Hindlimb muscle (tissue), 1 donor: ENCODE data around the gene MAPK11. TPM values are rescaled to one million over a fixed set of nuclear protein-coding genes. Genes with fewer than 3 reads are reported as not detected.

Experiments used
- DNase-seq: peaks from one replicate; pipeline ENCODE4 v3.0.0-alpha.2; 2013
- polyA plus RNA-seq: library from polyadenylated mRNA; unstranded; fragments of 120-200 nt; gene quantifications from one replicate; pipeline ENCODE4 v1.2.1, GENCODE V29; 2013; ENCODE audit not compliant: insufficient read length

Gene MAPK11
- polyA plus RNA-seq, 1 donor, result 7.4 TPM

GRCh38 chr22:50221410-50222300 lies 48.5 kb downstream of the MAPK11 start:
- DNase-seq, result no peak

- DNase-seq, result no peak
These were observed 49.4 kb downstream of the MAPK11 start for GRCh38 chr22:50220603-50221409.

GRCh38 chr22:50219800-50220602 lies 50.2 kb downstream of the MAPK11 start:
- DNase-seq, result no peak

DNA sequence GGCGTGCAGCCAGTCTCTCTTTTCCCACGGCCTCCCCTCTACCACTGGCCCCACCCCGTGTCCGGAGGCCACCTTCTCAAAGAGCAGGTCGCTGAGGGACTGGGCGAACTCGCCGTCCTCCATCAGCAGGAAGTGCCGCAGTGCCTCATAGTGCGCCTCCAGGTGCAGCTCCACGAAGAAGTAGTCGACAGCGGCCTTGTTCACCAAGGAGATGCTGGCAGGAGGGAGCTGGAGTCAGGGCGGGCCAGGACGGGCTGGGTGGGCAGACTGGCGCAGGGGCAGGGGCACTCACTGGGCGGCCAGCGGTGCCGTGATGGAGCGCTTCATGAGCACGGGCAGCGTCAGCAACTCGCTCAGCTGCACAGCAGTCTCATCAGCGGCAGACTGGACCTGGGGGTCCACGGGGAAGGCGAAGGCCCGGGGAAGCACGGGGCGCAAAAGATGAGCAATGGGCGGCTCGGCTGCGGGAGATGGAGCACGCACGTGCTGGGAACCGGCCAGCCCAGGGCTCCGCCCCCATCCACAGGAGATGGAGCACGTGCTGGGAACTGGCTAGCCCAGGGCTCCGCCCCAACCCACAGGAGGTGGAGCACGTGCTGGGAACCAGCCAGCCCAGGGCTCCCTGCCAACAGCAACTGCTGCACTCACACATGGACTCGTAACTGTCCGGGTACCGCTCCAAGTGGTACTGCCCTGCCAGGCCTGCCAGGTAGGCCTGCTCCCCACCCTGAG lies 51.0 kb downstream of the MAPK11 start:
- DNase-seq, result no peak

DNA sequence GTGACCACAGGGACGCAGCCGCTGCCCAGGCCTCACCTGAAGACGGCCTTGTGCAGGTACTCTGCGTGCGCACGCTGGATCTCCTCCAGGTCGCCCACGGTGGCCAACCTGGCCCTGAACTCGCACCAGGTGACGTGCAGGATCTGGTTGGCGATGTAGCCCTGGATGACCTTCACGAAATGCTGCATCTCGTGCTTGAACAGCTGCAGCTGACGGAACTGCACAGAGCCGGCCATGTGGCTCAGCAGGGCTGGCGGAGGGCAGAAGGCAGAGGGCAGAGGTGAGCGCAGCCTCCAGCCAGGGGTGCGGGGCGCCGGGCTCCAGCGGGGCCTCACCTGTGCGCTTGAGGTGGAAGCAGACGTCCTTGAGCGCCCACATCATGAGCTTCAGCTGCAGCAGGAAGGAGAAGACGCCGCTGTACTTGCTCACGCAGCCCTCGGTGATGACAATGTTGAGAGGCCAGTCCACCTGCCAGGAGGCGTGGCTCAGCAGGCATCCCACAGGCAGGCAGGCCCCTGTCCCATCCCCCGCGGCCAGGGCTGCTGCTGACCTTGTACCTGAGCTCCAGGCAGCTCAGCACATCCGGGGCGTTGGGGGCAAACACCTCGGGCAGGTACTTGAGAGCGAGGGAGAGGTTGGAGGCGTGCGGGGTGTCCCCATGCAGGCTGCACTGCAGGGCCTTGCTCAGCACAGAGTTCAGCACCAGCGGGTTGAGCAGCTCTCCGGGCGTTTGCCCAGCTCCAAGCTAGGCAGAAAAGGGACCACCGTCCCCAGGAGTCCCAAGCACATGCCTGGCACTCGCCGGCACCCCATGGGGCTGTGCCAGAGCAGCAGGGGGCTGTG lies 51.8 kb downstream of the MAPK11 start:
- DNase-seq, result no peak

- no peak for DNase-seq
These were observed 52.5 kb downstream of the MAPK11 start for GRCh38 chr22:50217543-50218152.

- DNase-seq, result no peak
These were observed 53.3 kb downstream of the MAPK11 start for GRCh38 chr22:50216684-50217520.

DNA sequence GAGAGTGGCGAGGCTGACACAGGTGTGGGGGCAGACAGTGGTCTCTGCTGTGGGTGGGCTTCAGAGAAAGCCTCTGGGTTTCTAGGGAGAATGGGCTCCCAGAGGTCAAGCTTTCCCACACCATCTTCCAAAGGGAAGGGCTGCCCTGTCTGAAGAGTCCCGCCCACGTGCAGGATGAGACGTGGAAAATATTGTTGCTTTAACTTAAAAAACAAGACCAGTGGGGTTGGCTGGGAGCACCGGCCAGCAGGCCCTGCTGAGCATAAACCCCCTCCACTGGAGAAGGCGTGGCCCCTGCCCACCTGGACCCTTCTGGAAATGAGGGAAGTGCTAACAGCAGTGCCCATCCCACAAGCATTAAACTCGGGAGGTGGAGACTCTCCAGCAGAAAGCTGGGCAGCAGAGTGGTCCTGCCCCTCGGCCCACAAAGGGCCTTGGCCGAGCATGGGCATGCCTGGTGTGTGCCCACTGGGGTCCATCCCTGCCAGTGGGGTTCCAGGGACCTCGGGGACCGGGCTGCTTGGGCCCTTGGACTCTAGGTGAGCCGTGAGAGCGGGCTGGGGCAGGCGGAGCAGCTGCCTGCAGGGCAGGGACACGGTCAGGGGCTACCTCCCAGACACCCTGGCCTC lies 54.0 kb downstream of the MAPK11 start:
- no peak for DNase-seq

GRCh38 chr22:50215297-50216054 lies 54.7 kb downstream of the MAPK11 start:
- no peak for DNase-seq

Other genes with a start within 250 kb of the MAPK11 start
- not detected for gene TTLL8, start 212.1 kb downstream of the MAPK11 start, polyA plus RNA-seq
- 1.3 TPM for gene MLC1, start 185.0 kb downstream of the MAPK11 start, polyA plus RNA-seq
- gene MOV10L1, start 180.4 kb downstream of the MAPK11 start, polyA plus RNA-seq, result 0.58 TPM
- gene PANX2, start 99.6 kb downstream of the MAPK11 start, polyA plus RNA-seq, result 0.14 TPM
- 23.3 TPM for gene TRABD, start 84.5 kb downstream of the MAPK11 start, polyA plus RNA-seq
- gene SELENOO, start 69.4 kb downstream of the MAPK11 start, polyA plus RNA-seq, result 17.8 TPM
- gene TUBGCP6, start 25.4 kb downstream of the MAPK11 start, polyA plus RNA-seq, result 33.5 TPM
- gene HDAC10, start 19.1 kb downstream of the MAPK11 start, polyA plus RNA-seq, result 20.5 TPM
- 29.1 TPM for gene MAPK12, start 8.7 kb downstream of the MAPK11 start, polyA plus RNA-seq
- 109 TPM for gene PLXNB2, start 37.3 kb upstream of the MAPK11 start, polyA plus RNA-seq
- 5.5 TPM for gene DENND6B, start 56.6 kb upstream of the MAPK11 start, polyA plus RNA-seq
- 34.3 TPM for gene PPP6R2, start 72.9 kb upstream of the MAPK11 start, polyA plus RNA-seq
- gene SBF1, start 204.7 kb upstream of the MAPK11 start, polyA plus RNA-seq, result 53.0 TPM
- 0.26 TPM for gene ADM2, start 211.2 kb upstream of the MAPK11 start, polyA plus RNA-seq
- not detected for gene MIOX, start 216.5 kb upstream of the MAPK11 start, polyA plus RNA-seq
- 42.2 TPM for gene LMF2, start 237.3 kb upstream of the MAPK11 start, polyA plus RNA-seq
- 36.3 TPM for gene NCAPH2, start 237.8 kb upstream of the MAPK11 start, polyA plus RNA-seq